Measurements from ENCODE around the gene MUSK.

MUSK gene

GRCh38 chr9:110751971-110752370 is 83.4 kb downstream of the MUSK start:
- Histone ChIP-seq H3F3A (ENCODE audit: insufficient read depth, low read length) (no peaks in the 10 kb centered on the region), H3K9ac (ENCODE audit: low read length) (no peak overlapping the region), H3K79me2 (ENCODE audit: insufficient read depth, low read length) (no peaks in the 10 kb centered on the region), H3K36me3 (ENCODE audit: insufficient read depth, low read length) (no peaks in the 10 kb centered on the region), H3K4me3 (ENCODE audit: low read depth, low read length, poor library complexity, severe bottlenecking) (no peak overlapping the region), H3K4me1 (ENCODE audit: insufficient read depth, low read length, severe bottlenecking) (no peaks in the 10 kb centered on the region), H2AFZ (ENCODE audit: low read length) (no peak overlapping the region), H3K27ac (ENCODE audit: low read depth, low read length, poor library complexity, severe bottlenecking) (no peak overlapping the region), H3K9me2 (ENCODE audit: low read depth, low read length) (no peaks in the 10 kb centered on the region), H3K4me2 (ENCODE audit: low read length) (no peak overlapping the region), H4K20me1 (ENCODE audit: insufficient read depth, low read length) (no peaks in the 10 kb centered on the region), H3K27me3 (ENCODE audit: insufficient read depth, low read length) (no peaks in the 10 kb centered on the region), H3K9me3 (ENCODE audit: low read length) (no peaks in the 10 kb centered on the region)
- TF ChIP-seq EZH2 (IDR thresholded peaks at IDR 0.05; ENCODE audit: borderline replicate concordance, low read length) (no peak), CTCF (IDR thresholded peaks at IDR 0.05; ENCODE audit: low read length) (no peak)

- no peak overlapping the region for H2AFZ ChIP-seq (ENCODE audit: low read length)
- no peaks in the 10 kb centered on the region for H4K20me1 ChIP-seq (ENCODE audit: insufficient read depth, low read length)
These were observed 84.2 kb downstream of the MUSK start for GRCh38 chr9:110752766-110753165.

GRCh38 chr9:110753731-110754231 is 85.2 kb downstream of the MUSK start:
- no peaks in the 10 kb centered on the region for H3K36me3 ChIP-seq (ENCODE audit: insufficient read depth, low read length)
- H3K4me1 ChIP-seq (ENCODE audit: insufficient read depth, low read length, severe bottlenecking) = no peaks in the 10 kb centered on the region
- H3K9ac ChIP-seq (ENCODE audit: low read length) = no peak overlapping the region
- H3K79me2 ChIP-seq (ENCODE audit: insufficient read depth, low read length) = no peaks in the 10 kb centered on the region
- H3K4me2 ChIP-seq (ENCODE audit: low read length) = no peak overlapping the region
- no peaks in the 10 kb centered on the region for H3K9me2 ChIP-seq (ENCODE audit: low read depth, low read length)
- H2AFZ ChIP-seq (ENCODE audit: low read length) = no peak overlapping the region
- H3K9me3 ChIP-seq (ENCODE audit: low read length) = no peaks in the 10 kb centered on the region
- no peaks in the 10 kb centered on the region for H3F3A ChIP-seq (ENCODE audit: insufficient read depth, low read length)
- no peak for TF ChIP-seq EZH2 (IDR thresholded peaks at IDR 0.05; ENCODE audit: borderline replicate concordance, low read length)
- TF ChIP-seq CTCF (IDR thresholded peaks at IDR 0.05; ENCODE audit: low read length) = no peak
- no peaks in the 10 kb centered on the region for H4K20me1 ChIP-seq (ENCODE audit: insufficient read depth, low read length)
- no peaks in the 10 kb centered on the region for H3K27me3 ChIP-seq (ENCODE audit: insufficient read depth, low read length)
- no peak overlapping the region for H3K27ac ChIP-seq (ENCODE audit: low read depth, low read length, poor library complexity, severe bottlenecking)
- no peak overlapping the region for H3K4me3 ChIP-seq (ENCODE audit: low read depth, low read length, poor library complexity, severe bottlenecking)

More at GRCh38 chr9:110752766-110753165, 84.2 kb downstream of the MUSK start:
- Histone ChIP-seq H3K36me3 (ENCODE audit: insufficient read depth, low read length) (no peaks in the 10 kb centered on the region), H3K9me3 (ENCODE audit: low read length) (no peaks in the 10 kb centered on the region), H3K9me2 (ENCODE audit: low read depth, low read length) (no peaks in the 10 kb centered on the region), H3K4me3 (ENCODE audit: low read depth, low read length, poor library complexity, severe bottlenecking) (no peak overlapping the region), H3K4me1 (ENCODE audit: insufficient read depth, low read length, severe bottlenecking) (no peaks in the 10 kb centered on the region), H3K4me2 (ENCODE audit: low read length) (no peak overlapping the region), H3F3A (ENCODE audit: insufficient read depth, low read length) (no peaks in the 10 kb centered on the region), H3K9ac (ENCODE audit: low read length) (no peak overlapping the region), H3K79me2 (ENCODE audit: insufficient read depth, low read length) (no peaks in the 10 kb centered on the region), H3K27ac (ENCODE audit: low read depth, low read length, poor library complexity, severe bottlenecking) (no peak overlapping the region), H3K27me3 (ENCODE audit: insufficient read depth, low read length) (no peaks in the 10 kb centered on the region)
- TF ChIP-seq CTCF (IDR thresholded peaks at IDR 0.05; ENCODE audit: low read length) (no peak), EZH2 (IDR thresholded peaks at IDR 0.05; ENCODE audit: borderline replicate concordance, low read length) (no peak)

All from OCI-LY1 (cell line).